GM12878 (cell line): ENCODE results near the gene SOX18. TPM values are rescaled to one million over a fixed set of nuclear protein-coding genes. Genes with fewer than 3 reads are reported as not detected.

Source experiments
- ATAC-seq: fragments of 200-7000 bp; cut with Tn5 transposase; 3 replicates; pipeline ENCODE4 v1.9.1; 2020; ENCODE audit warnings: mild to moderate bottlenecking, moderate library complexity
- BruUV-seq: library from RNA; stranded (reverse); fragments of 400-500 nt; replicated peaks from 2 replicates; lab custom pipeline; 2021; lab: Mats Ljungman, UMichigan
- CTCF ChIA-PET: fragments of 300-600 bp; sonication (Branson Sonifier 250); formaldehyde crosslinking; extraction: SDS; loops from one replicate; lab custom pipeline; 2021; ENCODE audit warnings: inconsistent platforms; lab: Yijun Ruan, JAX
- POLR2A ChIA-PET: fragments of 350-600 bp; formaldehyde crosslinking; extraction: SDS; loops from one replicate; lab custom pipeline; 2021; ENCODE audit warnings: inconsistent platforms; lab: Charles Lee
- RAD21 ChIA-PET: fragments of 300-600 bp; sonication (Branson Sonifier 250); formaldehyde crosslinking; loops from one replicate; lab custom pipeline; 2023; ENCODE audit warnings: antibody characterized with exemption; ENCODE audit not compliant: unreplicated experiment; lab: Charles Lee
- SMC1A ChIA-PET: fragments of 300-600 bp; sonication (Branson Sonifier 250); formaldehyde crosslinking; loops from one replicate; lab custom pipeline; 2023; ENCODE audit not compliant: unreplicated experiment, uncharacterized antibody; lab: Charles Lee
- DNase-seq: peaks from one replicate; pipeline ENCODE4 v3.0.0-alpha.2; 2011; ENCODE audit warnings: low read depth, low spot score
- FAIRE-seq: peaks from 3 replicates; lab custom pipeline; 2011; peaks lifted over from hg19 to GRCh38; lab: Jason Lieb, UNC
- H2AFZ ChIP-seq: 2 replicates; pipeline ENCODE4 v1.6.0; 2011; ENCODE audit warnings: low read depth, low read length, control low read depth; ENCODE audit not compliant: control insufficient read depth
- H3K27ac ChIP-seq: 2 replicates; pipeline ENCODE4 v1.5.1; 2011; ENCODE audit warnings: control low read depth; ENCODE audit not compliant: control insufficient read depth, insufficient read depth
- H3K27me3 ChIP-seq, 2 experiments: replicated peaks in 1 of 2; 2 replicates each; pipeline versions ENCODE4 v1.6.0 to v1.6.1; 2011; ENCODE audit warnings: low read length in 1 of 2; ENCODE audit not compliant: control insufficient read depth in 2 of 2, insufficient read depth in 2 of 2
- H3K36me3 ChIP-seq, 2 experiments: 2 replicates each; pipeline ENCODE4 v1.5.1; 2011; ENCODE audit warnings: low read length in 1 of 2; ENCODE audit not compliant: control insufficient read depth in 2 of 2, insufficient read depth in 2 of 2
- H3K4me1 ChIP-seq: 2 replicates; pipeline ENCODE4 v1.6.1; 2011; ENCODE audit warnings: mild to moderate bottlenecking, low read length, moderate library complexity, mixed read lengths; ENCODE audit not compliant: control insufficient read depth, insufficient read depth
- H3K4me2 ChIP-seq: 2 replicates; pipeline ENCODE4 v1.6.0; 2011; ENCODE audit warnings: control low read depth; ENCODE audit not compliant: control insufficient read depth, insufficient read depth
- H3K4me3 ChIP-seq: fragments of 200-600 bp; sonication (generic); 2 replicates; pipeline ENCODE4 v1.5.1; 2016
- H3K79me2 ChIP-seq: 2 replicates; pipeline ENCODE4 v1.6.0; 2011; ENCODE audit warnings: low read length; ENCODE audit not compliant: control insufficient read depth, insufficient read depth
- H3K9ac ChIP-seq: 2 replicates; pipeline ENCODE4 v1.8.0; 2011; ENCODE audit warnings: low read length, control low read depth, mixed read lengths; ENCODE audit not compliant: control insufficient read depth, insufficient read depth
- H3K9me3 ChIP-seq: replicated peaks from 3 replicates; pipeline ENCODE4 v1.5.1; 2011; ENCODE audit warnings: mild to moderate bottlenecking, low read length; ENCODE audit not compliant: control insufficient read depth, insufficient read depth
- H4K20me1 ChIP-seq: 2 replicates; pipeline ENCODE4 v1.6.0; 2011; ENCODE audit not compliant: control insufficient read depth, insufficient read depth
- BHLHE40 ChIP-seq, 2 experiments: fragments of 450-650 bp in 1 of 2; IDR thresholded peaks; 2 replicates each; pipeline ENCODE4 v1.6.1; 2011 to 2017; ENCODE audit warnings: low read depth in 2 of 2, borderline replicate concordance in 1 of 2, improper control_type of control experiment in 1 of 2, low read length in 1 of 2, mild to moderate bottlenecking in 1 of 2
- DPF2 ChIP-seq: fragments of 450-650 bp; IDR thresholded peaks from 2 replicates; pipeline ENCODE4 v1.6.1; 2017; ENCODE audit warnings: mild to moderate bottlenecking
- GATAD2B ChIP-seq: fragments of 450-650 bp; conservative IDR thresholded peaks from 2 replicates; pipeline ENCODE4 v1.6.1; 2017; ENCODE audit warnings: low read depth, mild to moderate bottlenecking, moderate library complexity
- MEF2B ChIP-seq: fragments of 450-650 bp; IDR thresholded peaks from 2 replicates; pipeline ENCODE4 v1.6.1; 2018; ENCODE audit warnings: mild to moderate bottlenecking, moderate library complexity; ENCODE audit not compliant: partially characterized antibody, poor library complexity, severe bottlenecking
- NBN ChIP-seq: fragments of 450-650 bp; IDR thresholded peaks from 2 replicates; pipeline ENCODE4 v1.6.1; 2016
- NR2F1 ChIP-seq: fragments of 450-650 bp; conservative IDR thresholded peaks from 2 replicates; pipeline ENCODE4 v1.6.1; 2017; ENCODE audit warnings: mild to moderate bottlenecking
- NRF1 ChIP-seq: conservative IDR thresholded peaks from 2 replicates; pipeline ENCODE4 v1.6.1; 2011; ENCODE audit warnings: mild to moderate bottlenecking, low read depth, low read length, improper control_type of control experiment
- PAX5 ChIP-seq: IDR thresholded peaks from 2 replicates; pipeline ENCODE4 v1.6.1; 2011; ENCODE audit warnings: low read depth, low read length, borderline replicate concordance
- RUNX3 ChIP-seq: IDR thresholded peaks from 2 replicates; pipeline ENCODE4 v1.6.1; 2012; ENCODE audit warnings: low read length, inconsistent platforms
- STAT1 ChIP-seq: fragments of 450-650 bp; conservative IDR thresholded peaks from 2 replicates; pipeline ENCODE4 v1.6.1; 2014; ENCODE audit warnings: antibody characterized with exemption, mild to moderate bottlenecking
- TCF12 ChIP-seq: IDR thresholded peaks from 2 replicates; pipeline ENCODE4 v1.6.1; 2011; ENCODE audit warnings: low read depth, mild to moderate bottlenecking, low read length
- ZNF687 ChIP-seq: fragments of 450-650 bp; IDR thresholded peaks from 2 replicates; pipeline ENCODE4 v1.6.1; 2017; ENCODE audit warnings: mild to moderate bottlenecking, moderate library complexity
- WGBS: methylation state at CpG from one replicate; pipeline ENCODE4 v1.1.6; 2016; ENCODE audit warnings: low lambda C conversion rate; ENCODE audit not compliant: insufficient replicate concordance, insufficient coverage; ENCODE audit errors: missing lambda C conversion rate; 5-methylcytosine and 5-hydroxymethylcytosine counted together
- in situ Hi-C: fragments of 300-500 bp; cut with MboI; formaldehyde crosslinking; loops from 9 replicates; pipeline ENCODE4 v1.14.3; 2018; ENCODE audit warnings: mixed read lengths
- intact Hi-C: fragments of 100-400 bp; cut with micrococcal nuclease; formaldehyde crosslinking; loops from one replicate; pipeline ENCODE4 v1.14.2; 2022; ENCODE audit not compliant: unreplicated experiment
- polyA plus RNA-seq, 11 experiments: library from polyadenylated mRNA; depleted of rRNA in 4 of 11; unstranded in 6 of 11; stranded (reverse) in 5 of 11; fragments of >200 nt; fragmentation: Nextera tagmentation in 4 of 11; fragmentation: Illumina TruSeq in 1 of 11; extraction: Ambion mirVana in 4 of 11; extraction: Trizol in 1 of 11; gene quantifications; 1 replicate in 1 of 11; 2 replicates in 10 of 11; pipeline versions ENCODE4 v1.2.1 to v1.2.3, GENCODE V29; 2011 to 2016; ENCODE audit warnings: inconsistent platforms in 2 of 11, missing spikeins in 2 of 11, low read depth in 1 of 11
- total RNA-seq, 4 experiments: library from RNA; depleted of rRNA in 3 of 4; stranded (reverse); fragments of >200 nt in 3 of 4; fragmentation: Illumina TruSeq in 1 of 4; extraction: Trizol in 1 of 4; gene quantifications; 2 replicates each; pipeline versions ENCODE4 v1.2.1 to v1.2.3, GENCODE V29; 2013 to 2021
- TF ChIP-seq, protein P1 (sequence below): IDR thresholded peaks from 2 replicates; pipeline ENCODE4 v1.6.1; 2012; ENCODE audit warnings: mild to moderate bottlenecking, low read depth, low read length

The SOX18 gene
- total and polyA plus RNA-seq, 10 of the 15 experiments (the other 5 are each of a cell fraction or from before 2014, with no cell fraction given) = 0.05 to 5.6 (median 0.28) TPM; not detected in 3

- H3K4me3 ChIP-seq = no peak overlapping the region
- no TSS peak for BruUV-seq
- 0 out of 2 replicates have a peak overlapping the region, but pooled peaks have one; percentile 33 for H3K27ac ChIP-seq
- no peak for DNase-seq
- peak; percentile 57 for ATAC-seq
- ChIA-PET SMC1A (interaction anchor here (0.6 to 2.9 kb wide), 4 partner anchors 8 to 110 kb away, joined by 3 to 9 read pairs (median 3); partner anchors contain the start of gene SAMD10), RAD21 (interaction anchor here (1.1 to 1.8 kb wide), 3 partner anchors 26 to 33 kb away, joined by 3 to 6 read pairs (median 5); partner anchors contain the start of gene PRPF6), CTCF (no interaction called here), POLR2A (interaction anchor here (0.9 to 2.5 kb wide), 3 partner anchors 24 to 51 kb away, joined by 3 to 12 read pairs (median 3); partner anchors contain the start of gene UCKL1)
- no peak overlapping the region for H3K4me2 ChIP-seq
- H4K20me1 ChIP-seq = no peaks in the 10 kb centered on the region
- 73% methylated on average over 3 of the region's 3 CpGs for WGBS
- peaks cover 18% of the 10 kb centered on the region for H3K4me1 ChIP-seq
- intact Hi-C loops (no loop called here), in situ Hi-C loops (no loop called here)
- TF ChIP-seq NRF1 (no peak), ZNF687 (peak; percentile 59; the same call in 1 of the 2 replicates), BHLHE40 (IDR thresholded peaks at IDR 0.05; ENCODE audit: borderline replicate concordance in 1 of 2, low read depth in 2 of 2, low read length in 1 of 2) (peak in 1 of 2 experiments; percentile 49; a peak in 1 of 4 replicates), MEF2B (peak; percentile 54), TCF12 (peak; percentile 96), RUNX3 (0 out of 2 replicates have a peak, but pooled peaks have one; percentile 13), PAX5 (0 out of 2 replicates have a peak, but pooled peaks have one; percentile 42), DPF2 (no peak), NR2F1 (peak; percentile 40; the same call in 1 of the 2 replicates), GATAD2B (peak; percentile 47; the same call in 1 of the 2 replicates), NBN (no peak), STAT1 (no peak)
- TF ChIP-seq, protein P1, sequence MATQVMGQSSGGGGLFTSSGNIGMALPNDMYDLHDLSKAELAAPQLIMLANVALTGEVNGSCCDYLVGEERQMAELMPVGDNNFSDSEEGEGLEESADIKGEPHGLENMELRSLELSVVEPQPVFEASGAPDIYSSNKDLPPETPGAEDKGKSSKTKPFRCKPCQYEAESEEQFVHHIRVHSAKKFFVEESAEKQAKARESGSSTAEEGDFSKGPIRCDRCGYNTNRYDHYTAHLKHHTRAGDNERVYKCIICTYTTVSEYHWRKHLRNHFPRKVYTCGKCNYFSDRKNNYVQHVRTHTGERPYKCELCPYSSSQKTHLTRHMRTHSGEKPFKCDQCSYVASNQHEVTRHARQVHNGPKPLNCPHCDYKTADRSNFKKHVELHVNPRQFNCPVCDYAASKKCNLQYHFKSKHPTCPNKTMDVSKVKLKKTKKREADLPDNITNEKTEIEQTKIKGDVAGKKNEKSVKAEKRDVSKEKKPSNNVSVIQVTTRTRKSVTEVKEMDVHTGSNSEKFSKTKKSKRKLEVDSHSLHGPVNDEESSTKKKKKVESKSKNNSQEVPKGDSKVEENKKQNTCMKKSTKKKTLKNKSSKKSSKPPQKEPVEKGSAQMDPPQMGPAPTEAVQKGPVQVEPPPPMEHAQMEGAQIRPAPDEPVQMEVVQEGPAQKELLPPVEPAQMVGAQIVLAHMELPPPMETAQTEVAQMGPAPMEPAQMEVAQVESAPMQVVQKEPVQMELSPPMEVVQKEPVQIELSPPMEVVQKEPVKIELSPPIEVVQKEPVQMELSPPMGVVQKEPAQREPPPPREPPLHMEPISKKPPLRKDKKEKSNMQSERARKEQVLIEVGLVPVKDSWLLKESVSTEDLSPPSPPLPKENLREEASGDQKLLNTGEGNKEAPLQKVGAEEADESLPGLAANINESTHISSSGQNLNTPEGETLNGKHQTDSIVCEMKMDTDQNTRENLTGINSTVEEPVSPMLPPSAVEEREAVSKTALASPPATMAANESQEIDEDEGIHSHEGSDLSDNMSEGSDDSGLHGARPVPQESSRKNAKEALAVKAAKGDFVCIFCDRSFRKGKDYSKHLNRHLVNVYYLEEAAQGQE = no peak
- H3K9me3 ChIP-seq = peaks cover 33% of the 10 kb centered on the region
- H3K9ac ChIP-seq = no peak overlapping the region
- H3K79me2 ChIP-seq = peaks cover 18% of the 10 kb centered on the region
- peaks cover 36 to 59% of the 10 kb centered on the region in 2 experiments for H3K36me3 ChIP-seq
- no peak overlapping the region for H2AFZ ChIP-seq
- FAIRE-seq = no peak
- H3K27me3 ChIP-seq = no peaks in the 10 kb centered on the region
Measured at GRCh38 chr20:64006902-64007301, 42.5 kb downstream of the SOX18 start.
